Stimulated activated CD8-positive, alpha-beta memory T cell treated with anti-CD3 and anti-CD28 coated beads, Interleukin-4, amount 100 ng/mL, for 24 hours (primary cell): ENCODE measurements around the gene ATG13.

ENCODE experiments used
- DNase-seq: peaks from one replicate; pipeline ENCODE4 v3.0.0-alpha.2; 2020; ENCODE audit warnings: low read depth

ATG13 gene

GRCh38 chr11:46676436-46677158, 59.2 kb downstream of the ATG13 start:
- no peak for DNase-seq

- DNase-seq, result no peak
These were observed 59.8 kb downstream of the ATG13 start for GRCh38 chr11:46677169-46677568.

GRCh38 chr11:46677991-46678740, 60.8 kb downstream of the ATG13 start:
- no peak for DNase-seq

- DNase-seq, result no peak
These were observed 61.4 kb downstream of the ATG13 start for GRCh38 chr11:46678741-46679130.

- DNase-seq, result no peak
These were observed 62.1 kb downstream of the ATG13 start for GRCh38 chr11:46679241-46680163.

GRCh38 chr11:46680164-46680760, 62.9 kb downstream of the ATG13 start:
- DNase-seq, result no peak

- no peak for DNase-seq
These were observed 63.5 kb downstream of the ATG13 start for GRCh38 chr11:46680815-46681214.

- DNase-seq, result no peak
These were observed 64.5 kb downstream of the ATG13 start for GRCh38 chr11:46681814-46682213.

- no peak for DNase-seq
These were observed 65.7 kb downstream of the ATG13 start for GRCh38 chr11:46682773-46683752.

- no peak for DNase-seq
These were observed 67.0 kb downstream of the ATG13 start for GRCh38 chr11:46684367-46684766.

GRCh38 chr11:46686886-46687795, 69.8 kb downstream of the ATG13 start:
- no peak for DNase-seq

- DNase-seq, result no peak
These were observed 73.3 kb downstream of the ATG13 start for GRCh38 chr11:46690702-46691101.

- DNase-seq, result no peak
These were observed 75.1 kb downstream of the ATG13 start for GRCh38 chr11:46692450-46692849.

GRCh38 chr11:46693597-46694012, 76.3 kb downstream of the ATG13 start:
- DNase-seq, result no peak

GRCh38 chr11:46694072-46694471, 76.7 kb downstream of the ATG13 start:
- no peak for DNase-seq

GRCh38 chr11:46694607-46695006, 77.3 kb downstream of the ATG13 start:
- no peak for DNase-seq

- DNase-seq, result no peak
These were observed 78.2 kb downstream of the ATG13 start for GRCh38 chr11:46695345-46696211.

- no peak for DNase-seq
These were observed 78.8 kb downstream of the ATG13 start for GRCh38 chr11:46696212-46696558.

- no peak for DNase-seq
These were observed 80.0 kb downstream of the ATG13 start for GRCh38 chr11:46697303-46697702.
